HT-29 (cell line): ENCODE measurements around the gene MED20. TPM values are rescaled to one million over a fixed set of nuclear protein-coding genes. Genes with fewer than 3 reads are reported as not detected.

Source experiments
- DNase-seq: peaks from one replicate; pipeline ENCODE4 v3.0.0-alpha.2; 2015; ENCODE audit warnings: low spot score
- total RNA-seq: library from RNA; depleted of rRNA; stranded (reverse); fragments of >200 nt; shearing (Covaris generic); gene quantifications from 2 replicates; pipeline ENCODE4 v1.2.3, GENCODE V29; 2014

MED20 gene
- total RNA-seq, 1 experiment from 2014 or later = 25.4 TPM

DNA sequence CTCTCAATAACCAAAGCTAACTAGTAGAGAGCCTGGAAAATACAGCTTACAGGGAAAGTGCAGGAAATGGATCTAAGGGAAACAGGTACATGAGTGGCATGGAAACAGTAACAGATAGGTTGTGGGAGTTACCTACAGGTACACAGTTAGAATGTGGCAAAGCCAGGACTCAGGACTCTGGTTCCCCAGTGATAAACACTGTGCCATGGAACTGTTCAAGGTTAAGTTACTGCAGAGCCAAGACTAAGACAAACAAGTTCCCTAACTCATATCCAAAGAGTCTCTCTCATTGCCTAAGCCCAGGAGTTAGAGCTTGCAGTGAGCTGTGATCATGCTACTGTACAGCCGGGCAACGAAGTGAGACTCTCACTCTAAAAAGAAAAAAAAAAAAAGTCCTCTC, 6.6 kb downstream of the MED20 start:
- no peak for DNase-seq

- DNase-seq = no peak
Measured at GRCh38 chr6:41909727-41910126, 11.2 kb downstream of the MED20 start.

DNA sequence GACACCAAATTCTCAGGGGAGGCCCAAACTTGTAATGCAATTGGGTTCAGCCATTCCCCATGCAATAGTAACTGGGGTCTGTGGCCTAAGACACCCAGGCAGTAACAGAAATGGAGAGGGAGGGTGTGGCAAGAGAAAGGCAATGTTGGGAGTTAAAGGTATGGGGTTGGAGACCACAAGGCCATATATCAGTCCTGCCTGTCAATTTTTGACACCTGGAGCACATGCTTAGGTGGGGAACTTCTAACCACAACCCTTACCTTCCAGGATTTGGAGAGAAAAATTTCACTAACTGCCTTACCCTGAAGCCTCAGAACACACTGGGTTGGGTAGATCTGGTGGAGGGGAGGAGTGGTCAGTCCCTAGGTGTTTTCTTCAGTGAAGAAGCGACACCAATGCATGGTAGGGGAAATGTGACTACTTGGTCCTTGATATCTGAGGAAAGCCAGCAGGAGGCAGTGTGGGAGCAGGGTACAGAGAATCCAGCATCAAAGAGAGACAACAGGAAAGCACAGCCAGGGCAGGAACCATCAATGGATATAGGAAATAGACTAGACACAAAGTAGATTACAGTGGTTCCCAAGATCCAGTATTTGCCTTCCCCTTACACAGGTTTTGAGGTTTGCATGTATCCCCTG, 18.9 kb downstream of the MED20 start:
- DNase-seq = peak; percentile 19

DNA sequence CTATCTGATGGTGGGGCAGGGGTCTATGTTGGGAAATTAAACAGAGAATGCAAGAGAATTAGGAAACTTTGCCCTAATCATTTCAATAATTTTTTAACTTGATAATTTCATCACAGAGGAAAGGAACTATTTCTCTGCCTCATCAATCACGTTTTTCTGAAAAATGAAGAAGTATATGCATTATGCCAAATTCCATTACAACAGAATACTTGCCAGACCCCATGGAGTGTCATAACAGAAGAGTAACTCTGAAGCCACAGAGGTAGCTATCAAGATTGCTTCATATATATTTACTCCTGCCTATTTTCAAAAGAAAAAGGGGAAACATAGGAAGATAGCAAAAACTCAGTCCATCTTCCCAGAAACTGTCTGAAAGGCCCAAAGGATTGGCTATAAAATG, 20.1 kb downstream of the MED20 start:
- no peak for DNase-seq

- no peak for DNase-seq
Measured at GRCh38 chr6:41896281-41896680, 24.7 kb downstream of the MED20 start.

DNA sequence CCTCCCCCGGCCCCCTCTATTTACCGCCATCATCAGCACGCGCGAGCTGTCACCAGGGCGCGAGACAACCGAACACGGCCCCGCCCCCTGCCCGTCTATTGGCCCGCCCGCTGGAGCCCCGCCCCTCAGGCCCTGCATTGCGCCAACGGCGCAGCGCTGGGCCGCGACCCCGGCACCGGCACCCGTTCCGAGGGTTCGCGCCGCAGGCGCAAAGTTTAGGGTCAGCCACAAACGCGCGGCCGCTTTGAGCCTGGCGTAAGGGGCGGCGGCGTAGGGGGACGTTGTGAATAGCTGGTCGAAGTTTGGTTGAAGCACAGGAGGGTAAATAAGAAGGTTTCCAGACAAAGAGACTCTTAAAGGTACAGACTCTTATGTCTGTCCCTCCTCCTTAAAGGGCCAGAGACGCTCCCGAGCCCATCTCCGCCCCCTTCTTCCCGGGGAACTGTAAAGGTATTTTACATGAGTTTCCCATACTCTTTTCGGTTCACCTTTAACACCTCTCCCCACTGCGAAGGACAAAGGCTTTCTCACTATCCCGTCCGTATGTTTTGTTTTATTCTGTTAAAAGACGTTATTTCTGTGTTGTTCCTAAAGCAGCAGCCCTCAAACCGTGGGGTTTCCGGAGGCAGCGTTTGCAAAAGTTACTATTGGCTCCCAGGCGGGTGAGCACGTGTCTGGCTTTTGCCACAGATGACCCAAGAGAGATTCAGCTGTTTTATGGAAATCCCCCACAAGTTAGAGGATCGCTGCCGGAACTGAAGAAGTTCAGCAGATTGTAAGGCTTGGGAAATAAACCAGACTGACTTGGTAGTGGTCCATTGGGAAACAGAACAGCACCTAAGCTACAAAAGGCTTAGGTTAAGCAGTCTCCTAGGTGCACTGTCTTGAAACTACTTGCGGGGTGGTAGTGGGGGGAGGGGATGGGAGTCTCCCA, 25.4 kb downstream of the MED20 start, which contains the start of gene USP49:
TSS of gene USP49 (minus strand) at position 76 of the 934 bp plus-strand sequence. CDS start 88,392 bp downstream, outside the sequence.
- DNase-seq = peak; percentile 85

DNA sequence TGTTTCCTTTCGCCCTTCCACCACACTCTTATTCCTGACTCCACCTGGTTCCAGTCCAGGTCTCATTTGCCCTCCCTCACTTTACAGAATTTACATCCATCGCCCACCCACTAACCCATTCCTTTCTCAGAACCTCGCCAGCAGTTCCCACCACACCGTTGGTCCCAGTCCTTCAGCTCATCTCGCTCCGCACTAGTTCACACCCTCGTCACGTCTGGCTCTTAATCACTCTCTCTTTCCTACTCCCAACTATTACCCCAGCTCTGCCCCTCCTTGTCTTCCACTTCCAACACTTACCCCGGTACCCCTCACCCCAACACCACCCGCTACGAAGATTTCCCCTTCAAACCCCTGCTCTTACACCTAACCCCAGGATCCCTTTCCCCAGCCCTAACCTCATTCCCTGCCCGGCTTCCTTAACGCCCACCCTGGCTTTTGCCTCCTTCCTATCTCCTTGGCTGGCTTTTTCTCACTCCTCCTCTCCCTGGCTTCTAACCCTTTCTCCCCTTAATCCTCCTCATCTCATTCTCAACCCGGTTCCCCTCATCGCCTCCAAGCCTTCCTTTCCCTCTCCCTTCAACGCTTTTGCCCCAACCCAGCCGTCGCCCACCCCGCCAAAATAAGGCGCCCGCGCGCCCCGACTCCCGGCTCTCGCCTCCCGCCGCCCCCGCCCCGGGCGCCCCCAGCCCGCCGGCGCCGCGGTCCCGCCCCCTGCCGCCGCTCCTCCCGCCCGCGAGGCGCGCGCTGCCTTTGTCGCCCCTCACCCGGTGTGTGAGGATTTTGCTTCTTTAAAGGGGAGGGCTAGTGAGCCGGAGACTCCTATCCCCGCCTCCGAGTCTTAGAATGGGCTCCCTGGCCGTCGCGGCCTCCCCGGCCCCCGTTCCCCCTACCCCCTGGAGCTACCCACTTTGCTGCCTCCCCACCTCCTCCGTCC, 26.3 kb downstream of the MED20 start:
- peak; percentile 23 for DNase-seq

GRCh38 chr6:41892921-41893564, 27.9 kb downstream of the MED20 start:
- no peak for DNase-seq

- no peak for DNase-seq
Measured at GRCh38 chr6:41887331-41887751, 33.6 kb downstream of the MED20 start.

GRCh38 chr6:41885930-41886329, 35.0 kb downstream of the MED20 start:
- no peak for DNase-seq

GRCh38 chr6:41884957-41885356, 36.0 kb downstream of the MED20 start:
- no peak for DNase-seq

- no peak for DNase-seq
Measured at GRCh38 chr6:41881506-41881905, 39.4 kb downstream of the MED20 start.

GRCh38 chr6:41878961-41879405, 42.0 kb downstream of the MED20 start:
- DNase-seq = no peak

- no peak for DNase-seq
Measured at GRCh38 chr6:41878246-41878645, 42.7 kb downstream of the MED20 start.

GRCh38 chr6:41877051-41877680, 43.8 kb downstream of the MED20 start:
- DNase-seq = no peak

DNA sequence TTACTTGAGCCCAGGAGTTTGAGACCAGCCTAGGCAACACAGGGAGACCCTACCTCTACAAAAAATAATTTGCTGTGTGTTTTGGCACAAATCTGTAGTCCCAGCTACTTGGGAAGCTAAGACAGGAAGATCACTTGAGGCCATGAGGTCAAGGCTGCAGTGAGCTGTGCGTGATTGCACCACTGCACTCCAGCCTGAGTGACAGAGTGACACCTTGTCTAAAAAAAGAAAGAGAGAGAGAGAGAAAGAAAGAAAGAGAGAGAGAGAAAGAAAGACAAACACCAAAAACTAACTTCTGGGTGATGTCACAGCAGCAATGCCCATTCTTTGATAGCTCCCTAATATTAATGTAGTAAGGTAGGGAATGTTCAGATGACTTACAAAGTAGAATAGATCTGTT, 46.2 kb downstream of the MED20 start:
- DNase-seq = no peak

GRCh38 chr6:41872147-41872546, 48.8 kb downstream of the MED20 start:
- DNase-seq = no peak

DNA sequence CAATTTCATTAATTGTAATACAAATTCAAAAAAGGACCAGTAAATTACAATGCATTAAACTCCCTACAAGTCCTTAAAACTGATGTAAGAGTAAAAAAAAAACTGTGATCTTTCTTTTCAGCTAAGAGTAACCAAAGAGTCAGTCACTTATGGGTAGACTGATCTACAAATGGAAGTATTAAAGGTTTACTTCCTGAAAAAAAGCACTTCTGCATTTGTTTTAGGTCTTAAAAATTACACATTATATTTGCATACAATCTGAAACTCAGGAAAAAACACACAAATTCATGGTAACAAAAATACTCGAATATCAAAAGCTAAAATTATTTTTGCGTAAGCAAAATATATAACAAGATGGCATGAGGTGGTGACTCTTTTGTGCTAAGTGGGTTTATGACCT, 49.2 kb downstream of the MED20 start:
- no peak for DNase-seq

DNA sequence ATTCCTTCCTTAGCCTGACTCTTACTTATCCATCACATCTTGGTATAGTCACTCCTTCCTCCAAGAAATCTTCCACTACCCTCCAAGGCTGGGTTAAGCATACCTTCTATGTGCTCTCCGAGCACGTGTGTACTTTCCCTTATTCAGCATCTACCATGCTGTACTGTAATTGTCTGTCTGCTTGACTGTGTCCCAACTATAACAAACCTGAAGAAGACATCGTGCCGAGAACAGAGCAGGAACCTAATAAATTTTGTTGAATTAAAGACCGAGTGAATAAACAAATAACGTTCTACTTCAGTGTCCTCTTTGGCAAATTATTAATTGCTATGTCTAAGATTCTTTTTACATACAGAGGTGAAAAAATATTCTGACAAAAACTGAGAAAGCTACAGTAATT, 61.6 kb downstream of the MED20 start:
- no peak for DNase-seq

GRCh38 chr6:41858703-41859102, 62.2 kb downstream of the MED20 start:
- no peak for DNase-seq
